Smooth muscle cell (in vitro differentiated cells): ENCODE measurements around the gene KANSL1. TPM values are rescaled to one million over a fixed set of nuclear protein-coding genes. Genes with fewer than 3 reads are reported as not detected.
"Not testable (repeated sequence)": the region's sequence is repeated elsewhere in the genome, so short reads cannot be mapped to it uniquely, and the experiment has no call there.

Experiments used
- DNase-seq: peaks from one replicate; lab custom pipeline; 2025; ENCODE audit not compliant: unreplicated experiment; lab: John Stamatoyannopoulos, UW
- H2AFZ ChIP-seq: fragments of 200-600 bp; sonication (generic); 2 replicates; pipeline ENCODE4 v1.6.0; 2016; ENCODE audit warnings: antibody characterized with exemption, low read depth, mild to moderate bottlenecking
- H3F3A ChIP-seq: fragments of 200-600 bp; sonication (generic); 2 replicates; pipeline ENCODE4 v1.6.0; 2017; ENCODE audit warnings: antibody characterized with exemption, low read depth
- H3K27ac ChIP-seq: fragments of 200-600 bp; sonication (generic); 2 replicates; pipeline ENCODE4 v1.5.1; 2016; ENCODE audit warnings: low read depth, mild to moderate bottlenecking
- H3K27me3 ChIP-seq: fragments of 200-600 bp; sonication (generic); 2 replicates; pipeline ENCODE4 v1.6.1; 2016; ENCODE audit warnings: low read depth, mild to moderate bottlenecking
- H3K36me3 ChIP-seq: fragments of 200-600 bp; sonication (generic); 2 replicates; pipeline ENCODE4 v1.5.1; 2016; ENCODE audit warnings: low read depth
- H3K4me1 ChIP-seq: fragments of 200-600 bp; sonication (generic); 2 replicates; pipeline ENCODE4 v1.5.1; 2016; ENCODE audit warnings: low read depth
- H3K4me2 ChIP-seq: fragments of 200-600 bp; sonication (generic); 2 replicates; pipeline ENCODE4 v1.6.0; 2016; ENCODE audit warnings: mild to moderate bottlenecking
- H3K4me3 ChIP-seq: fragments of 200-600 bp; sonication (generic); 2 replicates; pipeline ENCODE4 v1.5.1; 2016; ENCODE audit warnings: mild to moderate bottlenecking
- H3K79me2 ChIP-seq: fragments of 200-600 bp; sonication (generic); 2 replicates; pipeline ENCODE4 v1.6.0; 2016; ENCODE audit warnings: low read depth, mild to moderate bottlenecking
- H3K9ac ChIP-seq: fragments of 200-600 bp; sonication (generic); 2 replicates; pipeline ENCODE4 v1.6.0; 2016; ENCODE audit warnings: low read depth
- H3K9me3 ChIP-seq: fragments of 200-600 bp; sonication (generic); replicated peaks from 2 replicates; pipeline ENCODE4 v1.5.1; 2016; ENCODE audit warnings: low read depth
- H4K20me1 ChIP-seq: fragments of 200-600 bp; sonication (generic); 2 replicates; pipeline ENCODE4 v1.6.0; 2016; ENCODE audit warnings: low read depth
- WGBS: methylation state at CpG from one replicate; pipeline ENCODE4 v1.1.7; 2016; ENCODE audit warnings: low lambda C conversion rate; 5-methylcytosine and 5-hydroxymethylcytosine counted together
- polyA plus RNA-seq: library from polyadenylated mRNA; unstranded; fragments of >200 nt; fragmentation: Nextera tagmentation; extraction: Ambion mirVana; gene quantifications from 2 replicates; pipeline ENCODE4 v1.2.1, GENCODE V29; 2016
- total RNA-seq: library from RNA; depleted of rRNA; stranded (reverse); fragments of >200 nt; gene quantifications from 2 replicates; pipeline ENCODE4 v1.2.3, GENCODE V29; 2014
- TF ChIP-seq, protein P1 (sequence below): fragments of 200-600 bp; sonication (generic); IDR thresholded peaks from 2 replicates; pipeline ENCODE4 v1.5.1; 2017; ENCODE audit warnings: borderline replicate concordance, mild to moderate bottlenecking, antibody characterized with exemption; ENCODE audit not compliant: insufficient read depth, poor library complexity, severe bottlenecking

KANSL1 gene, protein sequence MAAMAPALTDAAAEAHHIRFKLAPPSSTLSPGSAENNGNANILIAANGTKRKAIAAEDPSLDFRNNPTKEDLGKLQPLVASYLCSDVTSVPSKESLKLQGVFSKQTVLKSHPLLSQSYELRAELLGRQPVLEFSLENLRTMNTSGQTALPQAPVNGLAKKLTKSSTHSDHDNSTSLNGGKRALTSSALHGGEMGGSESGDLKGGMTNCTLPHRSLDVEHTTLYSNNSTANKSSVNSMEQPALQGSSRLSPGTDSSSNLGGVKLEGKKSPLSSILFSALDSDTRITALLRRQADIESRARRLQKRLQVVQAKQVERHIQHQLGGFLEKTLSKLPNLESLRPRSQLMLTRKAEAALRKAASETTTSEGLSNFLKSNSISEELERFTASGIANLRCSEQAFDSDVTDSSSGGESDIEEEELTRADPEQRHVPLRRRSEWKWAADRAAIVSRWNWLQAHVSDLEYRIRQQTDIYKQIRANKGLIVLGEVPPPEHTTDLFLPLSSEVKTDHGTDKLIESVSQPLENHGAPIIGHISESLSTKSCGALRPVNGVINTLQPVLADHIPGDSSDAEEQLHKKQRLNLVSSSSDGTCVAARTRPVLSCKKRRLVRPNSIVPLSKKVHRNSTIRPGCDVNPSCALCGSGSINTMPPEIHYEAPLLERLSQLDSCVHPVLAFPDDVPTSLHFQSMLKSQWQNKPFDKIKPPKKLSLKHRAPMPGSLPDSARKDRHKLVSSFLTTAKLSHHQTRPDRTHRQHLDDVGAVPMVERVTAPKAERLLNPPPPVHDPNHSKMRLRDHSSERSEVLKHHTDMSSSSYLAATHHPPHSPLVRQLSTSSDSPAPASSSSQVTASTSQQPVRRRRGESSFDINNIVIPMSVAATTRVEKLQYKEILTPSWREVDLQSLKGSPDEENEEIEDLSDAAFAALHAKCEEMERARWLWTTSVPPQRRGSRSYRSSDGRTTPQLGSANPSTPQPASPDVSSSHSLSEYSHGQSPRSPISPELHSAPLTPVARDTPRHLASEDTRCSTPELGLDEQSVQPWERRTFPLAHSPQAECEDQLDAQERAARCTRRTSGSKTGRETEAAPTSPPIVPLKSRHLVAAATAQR (N-terminal part only)
- total RNA-seq: 59.9 and 69.7 TPM in 2 replicates
- 16.9 and 23.2 TPM in 2 replicates for polyA plus RNA-seq

DNA sequence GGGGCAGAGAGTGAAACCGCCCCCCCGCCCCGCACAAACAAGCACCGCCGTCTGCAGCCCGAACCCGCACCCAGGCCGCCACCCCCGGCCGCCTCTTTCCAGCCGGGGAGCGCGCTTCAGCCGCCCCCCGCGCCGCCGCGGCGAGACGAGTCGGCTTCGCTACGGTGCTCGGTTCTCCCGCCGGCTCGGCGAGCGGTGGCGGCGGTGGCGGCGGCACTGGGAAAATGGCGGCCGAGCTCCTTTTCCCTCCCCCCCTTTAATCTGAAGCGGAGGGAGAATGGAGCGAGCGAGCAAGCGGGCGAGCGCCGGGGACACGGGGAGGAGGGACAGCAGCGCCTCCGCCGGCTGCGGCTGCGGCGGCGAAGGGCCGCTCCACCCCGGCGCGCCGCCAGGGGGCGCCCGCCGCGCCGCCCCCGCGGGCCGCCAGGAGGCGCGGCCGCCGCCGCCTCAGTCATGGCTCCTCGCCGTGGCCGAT, at the start of gene KANSL1:
Gene KANSL1, minus strand, starts transcription at position 279 of the 475 bp plus-strand sequence. CDS start 21,286 bp downstream, outside the sequence.
- Histone ChIP-seq H4K20me1 (peaks cover 84% of the 10 kb centered on the region), H3K36me3 (no peaks in the 10 kb centered on the region), H3K79me2 (peaks cover 83% of the 10 kb centered on the region), H3K9ac (peak within 1 kb of the TSS; percentile 94), H3F3A (peaks cover 14% of the 10 kb centered on the region), H3K4me1 (peaks cover 25% of the 10 kb centered on the region), H2AFZ (peak within 1 kb of the TSS; percentile 93), H3K4me2 (peak within 1 kb of the TSS; percentile 97), H3K27me3 (no peaks in the 10 kb centered on the region), H3K9me3 (no peaks in the 10 kb centered on the region), H3K4me3 (peak within 1 kb of the TSS; percentile 97), H3K27ac (peak within 1 kb of the TSS; percentile 95)
- WGBS: under 1% methylated on average over 55 of the region's 72 CpGs
- DNase-seq: peak; percentile 90
- TF ChIP-seq, protein P1, sequence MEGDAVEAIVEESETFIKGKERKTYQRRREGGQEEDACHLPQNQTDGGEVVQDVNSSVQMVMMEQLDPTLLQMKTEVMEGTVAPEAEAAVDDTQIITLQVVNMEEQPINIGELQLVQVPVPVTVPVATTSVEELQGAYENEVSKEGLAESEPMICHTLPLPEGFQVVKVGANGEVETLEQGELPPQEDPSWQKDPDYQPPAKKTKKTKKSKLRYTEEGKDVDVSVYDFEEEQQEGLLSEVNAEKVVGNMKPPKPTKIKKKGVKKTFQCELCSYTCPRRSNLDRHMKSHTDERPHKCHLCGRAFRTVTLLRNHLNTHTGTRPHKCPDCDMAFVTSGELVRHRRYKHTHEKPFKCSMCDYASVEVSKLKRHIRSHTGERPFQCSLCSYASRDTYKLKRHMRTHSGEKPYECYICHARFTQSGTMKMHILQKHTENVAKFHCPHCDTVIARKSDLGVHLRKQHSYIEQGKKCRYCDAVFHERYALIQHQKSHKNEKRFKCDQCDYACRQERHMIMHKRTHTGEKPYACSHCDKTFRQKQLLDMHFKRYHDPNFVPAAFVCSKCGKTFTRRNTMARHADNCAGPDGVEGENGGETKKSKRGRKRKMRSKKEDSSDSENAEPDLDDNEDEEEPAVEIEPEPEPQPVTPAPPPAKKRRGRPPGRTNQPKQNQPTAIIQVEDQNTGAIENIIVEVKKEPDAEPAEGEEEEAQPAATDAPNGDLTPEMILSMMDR: peak; percentile 40

DNA sequence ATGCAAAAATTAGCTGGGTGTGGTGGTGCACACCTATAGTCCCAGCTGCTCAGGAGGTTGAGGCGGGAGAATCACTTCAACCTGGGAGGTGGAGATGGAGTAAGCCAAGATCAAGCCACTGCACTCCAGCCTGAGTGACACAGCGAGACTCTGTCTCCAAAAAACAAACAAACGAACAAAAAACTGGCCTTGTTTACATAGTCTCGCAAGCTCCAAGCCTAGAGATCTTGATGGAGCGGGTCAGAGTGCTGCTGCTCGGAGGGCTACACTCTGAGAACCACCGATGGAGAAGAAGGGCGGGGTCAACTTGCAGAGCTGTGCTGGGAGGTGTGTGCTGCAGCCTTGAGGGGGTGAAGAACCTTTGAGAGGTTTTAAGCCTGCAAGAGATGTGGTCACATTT, 38.1 kb upstream of the KANSL1 start:
- not testable (repeated sequence) for H3K4me2 ChIP-seq, H4K20me1 ChIP-seq, H3K27me3 ChIP-seq, H3F3A ChIP-seq, H3K79me2 ChIP-seq, H3K9me3 ChIP-seq, H3K36me3 ChIP-seq, H3K4me1 ChIP-seq, H3K27ac ChIP-seq, H2AFZ ChIP-seq, DNase-seq, H3K4me3 ChIP-seq, H3K9ac ChIP-seq
- WGBS: 90% methylated on average over 4 of the region's 8 CpGs

DNA sequence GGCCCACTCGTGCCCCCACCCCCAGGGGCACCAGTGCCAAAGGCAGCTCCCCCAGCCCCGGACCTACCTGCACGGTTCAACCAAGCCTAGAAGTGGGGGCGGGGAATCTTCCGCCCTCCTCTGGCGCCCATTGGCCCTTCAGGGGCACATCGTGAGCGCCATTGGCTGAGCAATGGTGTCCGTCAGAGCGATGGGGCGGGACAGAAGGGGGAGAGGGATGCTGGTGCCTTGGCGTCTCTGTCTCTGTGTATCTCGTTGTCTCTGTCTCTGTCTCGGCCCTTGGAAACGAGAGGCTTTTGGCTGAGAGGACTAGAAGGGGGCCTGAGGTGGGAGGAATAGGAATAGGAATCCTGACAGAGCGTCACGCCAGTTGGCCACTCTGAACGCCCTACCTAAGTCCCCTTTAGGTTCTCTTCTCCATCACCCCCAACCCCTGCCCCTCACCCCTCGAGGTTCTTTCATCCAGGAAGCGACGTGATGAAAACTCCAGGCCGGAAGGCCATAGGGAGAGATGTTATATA, 32.1 kb upstream of the KANSL1 start:
- H3F3A ChIP-seq, H4K20me1 ChIP-seq, H3K9me3 ChIP-seq, H3K79me2 ChIP-seq, H3K36me3 ChIP-seq, H3K4me1 ChIP-seq, H3K27me3 ChIP-seq, H3K9ac ChIP-seq, H3K27ac ChIP-seq: not testable (repeated sequence)
- Histone ChIP-seq H3K4me3 (peak overlapping the region; percentile 88), H3K4me2 (peak overlapping the region; percentile 66), H2AFZ (peak overlapping the region; percentile 40)
- WGBS: 2% methylated on average over 19 of the region's 22 CpGs
- DNase-seq: peak; percentile 86

DNA sequence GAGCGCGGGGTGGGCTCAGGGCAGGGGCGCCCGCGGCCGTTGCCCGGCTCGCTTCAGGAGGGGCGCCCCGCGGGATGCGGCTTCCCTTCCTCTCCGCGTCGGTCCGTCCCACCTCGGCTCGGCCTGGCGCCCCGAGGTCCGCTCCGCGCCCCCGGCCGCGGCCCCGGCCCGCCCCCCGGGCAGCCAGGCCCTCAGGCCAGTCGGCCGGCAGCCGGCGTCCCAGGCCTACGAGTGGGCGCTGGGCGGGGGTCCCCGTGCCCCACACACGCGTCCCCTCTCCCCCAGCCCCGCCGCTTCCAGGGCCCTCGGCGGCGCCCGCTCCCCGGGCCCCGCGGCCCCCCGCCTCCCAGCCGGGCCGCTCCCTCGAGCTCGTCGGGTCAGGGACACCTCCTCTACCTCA, 31.6 kb upstream of the KANSL1 start:
- not testable (repeated sequence) for H4K20me1 ChIP-seq, H3K36me3 ChIP-seq, H3F3A ChIP-seq, H3K27me3 ChIP-seq, H3K9ac ChIP-seq, H3K27ac ChIP-seq, H3K79me2 ChIP-seq, H3K9me3 ChIP-seq, H3K4me1 ChIP-seq, DNase-seq
- WGBS: no CpG with 5 or more reads among the region's 54 CpGs
- peak overlapping the region; percentile 88 for H3K4me3 ChIP-seq
- peak overlapping the region; percentile 66 for H3K4me2 ChIP-seq
- peak overlapping the region; percentile 40 for H2AFZ ChIP-seq

DNA sequence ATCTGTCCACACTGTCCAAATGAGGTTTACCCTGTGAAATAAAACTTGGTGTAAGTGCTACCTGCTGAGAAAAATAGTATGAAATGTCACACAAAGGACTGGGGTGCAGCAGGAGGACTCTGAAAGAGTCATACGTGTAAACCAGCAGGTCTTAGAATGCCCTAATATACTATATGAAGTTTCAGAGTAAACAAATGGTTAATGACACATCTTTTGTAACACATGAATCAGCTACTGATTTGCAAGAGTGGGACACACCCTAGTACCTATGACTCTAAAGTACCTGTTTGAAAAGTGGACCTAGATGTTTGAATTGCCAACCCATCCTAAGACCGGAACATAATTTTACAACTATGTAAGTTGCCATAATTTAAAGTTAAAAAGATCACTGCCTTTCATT, 29.8 kb upstream of the KANSL1 start:
- not testable (repeated sequence) for H3K4me3 ChIP-seq, H3K27ac ChIP-seq, H3K4me1 ChIP-seq, H2AFZ ChIP-seq, H3K4me2 ChIP-seq, H3K9ac ChIP-seq, H3K27me3 ChIP-seq, H3K9me3 ChIP-seq, DNase-seq, H3F3A ChIP-seq, H3K36me3 ChIP-seq
- WGBS: 100% methylated on average over 1 of the region's 2 CpGs
- Histone ChIP-seq H4K20me1 (peaks cover 18% of the 10 kb centered on the region), H3K79me2 (peaks cover 11% of the 10 kb centered on the region)
